DLD1 (cell line): Measurements from ENCODE around the gene N4BP3.
"Not testable (repeated sequence)": the region's sequence is repeated elsewhere in the genome, so short reads cannot be mapped to it uniquely, and the experiment has no call there.

Source experiments
- in situ Hi-C: cut with HindIII; loops from 2 replicates; pipeline ENCODE4 v1.10.0; 2017; ENCODE audit warnings: low sequenced_read_pairs

The N4BP3 gene

DNA sequence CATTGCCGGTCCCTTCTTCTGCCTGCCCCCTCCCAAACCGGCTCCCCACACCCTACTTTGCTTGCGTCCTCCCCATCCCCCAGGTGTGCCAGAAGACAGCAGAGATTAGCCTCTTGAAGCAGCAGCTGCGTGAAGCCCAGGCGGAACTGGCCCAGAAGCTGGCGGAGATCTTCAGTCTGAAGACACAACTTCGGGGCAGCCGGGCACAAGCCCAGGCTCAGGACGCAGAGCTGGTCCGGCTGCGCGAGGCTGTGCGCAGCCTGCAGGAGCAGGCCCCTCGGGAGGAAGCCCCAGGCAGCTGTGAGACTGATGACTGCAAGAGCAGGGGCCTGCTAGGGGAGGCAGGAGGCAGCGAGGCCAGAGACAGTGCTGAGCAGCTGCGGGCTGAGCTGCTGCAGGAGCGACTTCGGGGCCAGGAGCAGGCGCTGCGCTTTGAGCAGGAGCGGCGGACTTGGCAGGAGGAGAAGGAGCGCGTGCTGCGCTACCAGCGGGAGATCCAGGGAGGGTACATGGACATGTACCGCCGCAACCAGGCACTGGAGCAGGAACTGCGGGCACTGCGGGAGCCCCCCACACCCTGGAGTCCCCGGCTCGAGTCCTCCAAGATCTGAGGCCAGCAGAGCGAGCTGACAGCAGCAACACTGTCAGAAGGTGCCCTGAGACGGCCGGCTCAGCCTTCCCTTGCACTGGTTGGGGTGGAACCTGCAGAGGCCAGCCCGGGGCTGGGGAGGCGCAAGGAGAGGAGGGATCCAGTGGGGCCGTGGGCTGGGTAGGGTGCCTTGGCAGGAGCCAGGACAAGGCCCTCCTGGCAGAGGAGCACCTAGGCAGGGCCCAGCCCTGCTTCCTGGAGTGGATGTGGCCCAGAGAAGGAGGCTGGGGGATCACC, 8.3 kb downstream of the N4BP3 start:
- in situ Hi-C loops = no loop called here

DNA sequence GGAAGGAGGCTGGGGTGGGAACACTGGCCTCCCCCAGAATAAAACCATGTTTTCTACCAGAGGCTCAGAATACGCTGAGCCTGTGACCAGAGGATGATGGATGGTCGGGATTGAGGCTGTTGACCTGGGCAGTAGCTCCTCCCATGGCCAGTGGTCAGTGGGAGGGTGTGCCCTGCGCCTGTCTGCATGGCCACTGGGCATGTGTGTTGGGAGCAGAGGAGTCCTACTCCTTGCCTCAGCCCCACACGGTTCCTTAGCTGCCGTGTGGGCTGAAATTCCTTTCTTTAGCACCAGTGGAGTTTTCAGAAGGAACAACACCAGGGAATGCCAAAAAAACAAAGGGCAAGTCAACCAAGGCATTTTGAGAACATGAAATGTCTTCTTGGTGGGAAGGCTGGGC, 9.0 kb downstream of the N4BP3 start:
- in situ Hi-C loops = no loop called here

DNA sequence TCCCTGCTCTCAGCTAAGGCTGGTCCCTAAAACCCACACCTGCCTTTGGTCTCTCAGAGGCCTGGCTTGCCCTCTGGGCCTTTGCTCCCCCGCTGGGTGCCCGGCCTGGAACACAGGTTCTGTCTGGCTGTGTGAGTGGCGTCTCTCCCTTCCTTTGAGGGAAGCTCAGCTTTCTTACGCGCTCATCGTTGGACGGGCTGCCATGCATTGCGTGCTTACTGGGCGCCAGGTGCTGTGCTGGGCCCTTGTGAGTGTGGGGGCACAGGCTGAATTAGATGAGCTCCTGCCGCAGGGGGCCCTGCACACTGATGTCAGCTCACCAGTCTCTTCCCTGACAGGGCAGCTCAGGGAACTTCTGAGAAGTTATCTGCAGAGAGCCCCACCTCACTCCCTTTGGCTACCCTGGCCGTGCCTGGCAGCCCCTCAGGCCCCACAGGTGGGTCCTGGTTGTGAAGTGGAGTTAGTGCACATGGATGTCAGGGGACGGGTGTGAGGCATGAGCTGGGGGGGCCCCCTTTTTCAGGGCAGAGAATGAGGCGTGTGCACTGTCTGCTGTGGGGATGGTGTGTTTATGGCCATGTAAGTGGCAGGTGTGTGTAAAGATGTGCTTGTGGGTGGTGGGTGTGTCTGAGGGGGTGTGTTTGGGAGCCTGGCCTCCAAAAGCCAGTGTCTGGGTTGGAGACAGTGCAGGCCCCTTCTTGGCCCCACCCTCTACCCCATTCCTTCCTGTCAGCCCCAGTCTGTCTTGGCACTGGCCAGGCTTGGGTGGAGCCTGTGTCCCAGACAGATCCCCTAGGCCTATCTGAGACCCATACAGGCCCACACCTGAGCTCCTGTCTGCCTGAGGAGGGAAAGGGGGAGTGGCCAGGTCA, 10.0 kb downstream of the N4BP3 start:
- in situ Hi-C loops = no loop called here

DNA sequence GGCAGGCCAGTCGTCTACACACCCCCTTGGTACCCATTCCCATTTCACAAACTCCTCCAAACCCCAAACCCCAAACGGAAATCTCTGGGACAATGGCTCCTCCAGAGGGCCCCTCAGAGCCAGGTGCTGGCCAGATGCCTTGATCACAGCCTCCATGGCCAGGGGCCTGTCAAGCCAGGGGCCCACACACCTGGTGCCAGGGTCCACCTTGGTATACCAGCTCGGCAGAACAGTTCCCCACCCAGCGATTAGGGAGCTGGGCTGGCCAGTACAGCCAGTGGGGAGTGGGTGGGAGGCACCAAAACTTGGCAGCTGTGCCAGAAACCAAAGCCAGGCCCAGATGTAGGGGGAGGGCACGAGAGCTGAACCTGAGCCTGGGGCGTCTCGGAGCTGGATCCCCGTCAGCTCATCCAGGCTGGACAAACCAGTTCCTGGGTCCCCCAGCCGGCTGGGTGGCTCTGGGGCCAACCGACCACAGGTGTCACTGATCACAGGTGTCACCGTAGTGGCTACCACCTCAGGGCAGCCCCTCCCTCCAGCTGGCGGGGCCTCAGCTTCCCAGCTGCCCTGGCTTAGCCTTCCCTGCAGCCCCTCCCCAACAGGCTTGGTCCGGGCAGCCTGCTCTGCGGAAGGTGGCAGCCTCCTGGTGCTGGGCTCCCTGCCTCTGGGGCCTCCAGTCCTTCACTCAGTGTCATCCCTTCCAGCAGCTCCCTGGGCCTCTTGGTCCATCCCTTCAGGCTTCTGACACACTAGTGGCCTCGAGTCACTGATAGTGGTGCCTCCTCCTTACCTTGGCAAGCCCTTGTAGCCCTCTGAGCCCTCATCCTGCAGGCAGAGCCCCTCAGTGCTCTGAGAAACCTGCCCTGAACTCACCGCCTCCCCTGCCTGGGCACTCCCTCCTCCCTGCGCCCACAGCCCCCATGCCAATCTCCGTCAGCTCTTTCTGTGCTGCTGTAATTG, 10.9 kb downstream of the N4BP3 start:
- in situ Hi-C loops = no loop called here

DNA sequence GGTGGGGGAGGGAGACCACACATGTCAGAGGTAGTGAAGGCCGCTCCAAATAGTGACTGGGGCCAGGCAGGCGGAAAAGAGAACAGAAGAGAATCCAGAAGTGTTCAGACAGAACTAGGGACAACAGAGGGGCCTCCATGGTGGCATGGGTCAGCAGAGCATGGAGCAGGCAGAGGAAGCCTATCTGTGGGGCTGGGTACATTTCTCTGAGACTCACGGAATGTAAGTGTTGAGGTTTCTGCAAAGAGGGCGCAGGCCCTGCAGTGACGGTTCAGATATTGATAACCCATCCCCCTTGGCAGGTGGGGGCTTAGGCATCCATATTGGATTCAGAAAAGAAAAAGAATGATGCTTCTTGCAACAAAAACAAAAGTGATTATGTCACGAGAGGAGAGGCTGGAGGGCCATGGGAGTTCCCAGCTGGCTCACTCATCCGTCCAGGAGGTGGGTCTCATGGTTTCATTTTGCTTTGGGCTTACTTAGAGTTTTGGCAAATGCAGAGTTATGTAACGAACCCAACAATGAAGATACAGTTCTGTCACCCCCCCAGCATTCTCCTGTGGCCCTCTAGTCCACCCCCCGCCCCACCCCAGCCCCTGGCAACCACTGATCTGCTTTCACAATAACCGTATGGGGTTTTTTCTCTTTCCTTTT, 12.0 kb downstream of the N4BP3 start:
- in situ Hi-C loops = no loop called here

DNA sequence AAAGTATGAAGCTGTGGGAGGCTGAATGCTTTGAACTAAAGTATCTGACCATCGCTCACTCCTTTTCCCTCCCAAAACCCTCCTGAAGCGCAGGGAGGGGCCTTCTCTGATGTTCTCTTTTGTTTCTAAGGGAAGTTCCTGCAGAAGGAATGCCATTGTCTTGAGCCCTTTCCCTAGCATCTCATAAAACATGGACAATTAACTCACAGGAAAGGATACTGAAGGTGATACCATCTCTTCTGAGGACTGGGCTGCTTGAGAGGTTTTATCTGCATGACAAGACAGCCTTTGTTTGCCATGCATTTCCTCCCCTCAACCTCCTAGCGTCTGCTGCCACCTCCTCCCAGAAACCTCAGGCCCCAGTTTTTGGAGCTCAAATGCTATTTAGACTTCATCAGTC, 13.2 kb downstream of the N4BP3 start:
- in situ Hi-C loops = no loop called here

DNA sequence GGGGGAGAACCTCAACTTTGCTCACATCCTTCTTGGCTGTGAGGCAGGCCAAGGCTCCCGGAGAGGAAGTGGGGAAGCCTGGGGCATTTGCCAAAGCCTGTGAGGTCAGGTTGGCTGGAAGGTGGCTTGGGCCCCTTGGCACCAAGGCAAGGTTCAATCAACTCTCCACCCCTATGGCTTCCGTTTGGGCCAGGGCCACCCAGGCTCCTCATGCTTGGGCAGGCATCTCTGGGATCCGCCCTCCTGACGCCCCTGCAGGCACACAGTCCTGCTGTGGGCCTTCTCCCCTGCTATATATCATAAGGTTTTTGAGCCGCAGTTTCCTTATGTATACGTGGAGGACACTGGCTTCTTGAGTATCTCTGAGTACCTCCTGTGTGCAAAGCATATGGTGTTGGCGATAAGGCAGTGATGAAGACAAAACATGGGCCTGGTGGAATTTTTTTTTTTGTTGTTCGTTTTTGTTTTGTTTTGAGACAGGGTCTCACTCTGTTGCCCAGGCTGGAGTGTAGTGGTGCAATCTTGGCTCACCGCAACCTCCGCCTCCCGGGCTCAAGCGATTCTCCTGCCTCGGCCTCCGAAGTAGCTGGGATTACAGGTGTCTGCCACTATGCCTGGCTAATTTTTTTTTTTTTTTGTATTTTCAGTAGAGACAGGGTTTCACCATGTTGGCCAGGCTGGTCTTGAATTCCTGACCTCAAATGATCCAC, 14.1 kb downstream of the N4BP3 start:
- in situ Hi-C loops = not testable (repeated sequence)

DNA sequence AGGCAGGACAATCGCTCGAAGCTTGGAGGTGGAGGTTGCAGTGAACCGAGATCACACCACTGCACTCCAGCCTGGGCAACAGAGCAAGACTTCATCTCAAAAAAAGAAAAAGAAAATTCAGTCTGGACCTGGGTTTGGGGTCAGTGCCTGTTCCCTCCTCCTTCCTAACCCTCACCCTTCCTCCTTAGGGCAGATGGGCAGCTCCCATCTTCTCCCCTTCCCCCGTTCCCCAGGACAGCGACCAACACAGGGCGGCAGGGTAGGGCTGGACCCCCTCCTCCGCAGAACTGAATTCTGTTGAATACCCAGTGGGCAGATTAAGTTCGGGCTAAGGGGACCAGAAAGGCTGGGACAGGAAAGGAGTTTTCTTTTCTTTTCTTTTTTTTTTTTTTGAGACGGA, 16.0 kb downstream of the N4BP3 start:
- in situ Hi-C loops = no loop called here

DNA sequence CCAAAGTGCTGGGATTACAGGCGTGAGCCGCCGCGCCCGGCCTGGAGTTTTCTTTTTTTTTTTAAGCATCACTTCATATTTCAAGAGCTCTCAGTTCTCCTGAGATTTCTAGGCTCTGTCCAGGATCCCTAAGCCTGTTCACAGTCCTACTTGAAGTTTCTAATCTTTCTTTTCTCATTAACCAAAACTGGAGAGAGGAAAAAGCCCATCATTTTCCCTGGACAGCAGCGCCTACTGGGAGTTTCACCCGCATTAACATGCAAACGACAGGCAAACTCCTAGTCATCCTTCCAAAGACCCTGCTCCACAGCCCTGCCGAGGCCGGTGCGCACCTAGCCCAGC, 16.9 kb downstream of the N4BP3 start:
- in situ Hi-C loops = not testable (repeated sequence)

DNA sequence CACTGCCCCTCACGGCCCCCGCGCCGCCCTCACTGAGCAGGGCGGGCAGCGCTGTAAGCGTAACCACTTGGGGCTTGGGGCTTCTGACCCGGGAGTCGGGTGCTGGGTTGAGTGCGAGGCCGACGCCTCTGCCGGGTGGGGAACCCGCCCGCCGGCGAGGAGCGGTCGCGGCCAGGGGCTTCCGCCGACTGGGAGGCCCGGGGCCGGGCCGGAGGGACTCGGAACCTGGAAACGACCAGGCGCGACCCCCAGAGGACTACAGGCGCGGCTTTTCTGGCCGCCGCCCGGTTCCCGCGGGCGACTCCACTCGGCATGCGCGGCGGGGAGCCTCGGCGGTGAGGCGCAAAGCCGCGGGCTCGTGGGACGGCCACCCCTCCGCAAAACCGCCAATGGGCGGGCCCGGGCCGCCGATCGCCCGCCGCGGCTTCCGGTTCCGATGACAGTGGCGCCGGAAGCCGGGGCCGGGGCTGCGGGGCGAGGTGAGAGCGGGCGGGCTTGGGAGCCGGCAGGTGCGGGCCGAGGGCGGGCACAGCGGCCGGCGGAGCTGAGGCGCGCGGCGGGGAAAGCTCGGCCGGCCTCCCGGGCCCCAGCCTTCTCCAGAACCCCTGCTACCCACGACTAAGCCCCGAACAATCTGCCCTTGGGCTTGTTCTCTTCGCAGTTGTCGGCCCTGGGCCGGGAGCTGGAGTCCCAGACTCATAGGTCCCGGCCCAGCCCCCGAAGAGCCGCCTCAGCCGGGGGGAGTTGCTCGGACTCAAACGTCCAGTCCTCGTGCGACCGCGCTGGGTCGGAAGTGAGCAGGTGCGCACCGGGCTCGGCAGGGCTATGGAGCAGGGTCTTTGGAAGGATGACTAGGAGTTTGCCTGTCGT, 17.5 kb downstream of the N4BP3 start, which contains the start of gene RMND5B:
Gene RMND5B (plus strand): TSS at position 439 of the 870 bp plus-strand sequence. CDS start 7,106 bp downstream, outside the sequence.
- in situ Hi-C loops = no loop called here

DNA sequence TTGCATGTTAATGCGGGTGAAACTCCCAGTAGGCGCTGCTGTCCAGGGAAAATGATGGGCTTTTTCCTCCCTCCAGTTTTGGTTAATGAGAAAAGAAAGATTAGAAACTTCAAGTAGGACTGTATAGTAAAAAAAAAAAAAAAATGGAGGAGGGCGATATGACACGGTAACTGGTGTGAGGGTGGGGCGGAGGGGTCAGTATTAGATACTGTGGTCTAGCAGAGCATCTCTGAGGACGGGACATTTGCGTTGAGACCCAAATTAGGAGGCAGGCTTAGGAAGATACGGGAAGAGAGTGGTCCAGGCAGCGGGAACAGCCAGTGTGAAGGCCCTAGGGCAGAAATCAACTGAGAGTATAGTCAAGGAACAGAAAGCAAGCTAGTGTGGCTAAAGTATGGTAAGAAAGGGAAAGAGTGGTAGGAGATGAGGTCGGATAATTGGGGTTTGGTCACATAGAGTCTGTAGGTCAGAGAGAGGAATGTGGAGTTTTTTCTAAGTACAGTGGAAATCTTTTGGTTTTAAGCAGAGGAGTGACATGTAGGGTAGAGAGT, 18.2 kb downstream of the N4BP3 start:
- in situ Hi-C loops = no loop called here

DNA sequence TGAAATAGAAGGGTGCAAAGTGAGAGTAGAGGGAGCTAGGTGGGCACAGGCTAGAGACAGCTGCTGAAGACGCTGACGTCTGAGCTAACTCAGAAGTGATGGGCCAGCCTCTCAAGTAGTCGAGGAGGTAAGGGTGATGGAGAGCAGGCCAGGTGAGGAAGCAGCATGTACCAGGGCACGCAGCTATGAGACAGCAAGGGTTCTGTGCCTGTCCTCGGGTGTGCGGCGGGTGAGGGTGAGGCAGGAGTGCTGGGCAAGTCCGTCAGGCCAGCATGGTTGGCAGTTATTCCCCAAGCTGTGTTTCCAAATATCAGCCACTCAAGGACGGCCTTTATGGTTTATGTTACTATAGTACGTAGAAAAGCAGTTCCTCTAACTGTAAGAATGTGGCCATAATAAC, 23.7 kb downstream of the N4BP3 start:
- in situ Hi-C loops = no loop called here

DNA sequence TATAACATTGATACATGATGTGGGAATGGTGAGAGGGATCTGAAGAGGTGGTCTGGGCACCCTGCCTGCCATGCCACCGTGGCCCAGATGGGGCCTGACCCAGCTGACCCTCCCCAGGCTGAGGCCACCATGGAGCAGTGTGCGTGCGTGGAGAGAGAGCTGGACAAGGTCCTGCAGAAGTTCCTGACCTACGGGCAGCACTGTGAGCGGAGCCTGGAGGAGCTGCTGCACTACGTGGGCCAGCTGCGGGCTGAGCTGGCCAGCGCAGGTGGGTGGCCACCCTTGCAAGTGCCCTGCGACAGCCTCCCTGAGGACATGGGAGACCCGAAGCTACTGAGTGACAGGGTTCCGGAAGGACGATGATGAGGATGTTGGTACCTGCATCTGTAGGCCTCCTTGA, 24.7 kb downstream of the N4BP3 start:
- in situ Hi-C loops = no loop called here

DNA sequence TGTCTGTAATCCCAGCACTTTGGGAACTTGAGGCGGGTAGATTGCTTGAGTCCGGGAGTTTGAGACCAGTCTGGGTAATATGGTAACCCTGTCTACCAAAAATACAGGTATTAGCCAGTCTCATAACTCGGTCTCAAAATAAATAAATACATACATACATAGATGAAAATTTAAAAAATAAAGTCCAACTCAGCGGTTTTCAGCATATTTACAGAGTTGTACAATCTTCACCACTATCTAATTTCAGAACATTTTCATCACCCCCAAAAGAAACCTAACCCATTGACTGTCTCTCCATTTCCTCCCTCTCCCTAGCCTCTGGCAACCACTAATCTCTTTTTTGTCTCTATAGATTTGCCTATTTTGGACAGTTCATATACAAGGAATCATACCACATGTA, 28.2 kb downstream of the N4BP3 start:
- in situ Hi-C loops = no loop called here

DNA sequence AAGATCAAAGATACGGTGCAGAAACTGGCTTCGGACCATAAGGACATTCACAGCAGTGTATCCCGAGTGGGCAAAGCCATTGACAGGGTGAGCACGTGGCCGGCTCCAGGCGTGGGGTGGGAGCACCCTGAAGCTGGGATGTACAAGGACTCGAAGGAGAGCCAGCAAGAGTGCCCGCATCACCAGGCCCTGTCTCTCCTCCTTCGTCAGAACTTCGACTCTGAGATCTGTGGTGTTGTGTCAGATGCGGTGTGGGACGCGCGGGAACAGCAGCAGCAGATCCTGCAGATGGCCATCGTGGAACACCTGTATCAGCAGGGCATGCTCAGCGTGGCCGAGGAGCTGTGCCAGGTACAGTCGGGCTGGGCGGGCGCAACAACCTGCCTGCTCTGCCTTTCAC, 29.3 kb downstream of the N4BP3 start:
- in situ Hi-C loops = no loop called here

DNA sequence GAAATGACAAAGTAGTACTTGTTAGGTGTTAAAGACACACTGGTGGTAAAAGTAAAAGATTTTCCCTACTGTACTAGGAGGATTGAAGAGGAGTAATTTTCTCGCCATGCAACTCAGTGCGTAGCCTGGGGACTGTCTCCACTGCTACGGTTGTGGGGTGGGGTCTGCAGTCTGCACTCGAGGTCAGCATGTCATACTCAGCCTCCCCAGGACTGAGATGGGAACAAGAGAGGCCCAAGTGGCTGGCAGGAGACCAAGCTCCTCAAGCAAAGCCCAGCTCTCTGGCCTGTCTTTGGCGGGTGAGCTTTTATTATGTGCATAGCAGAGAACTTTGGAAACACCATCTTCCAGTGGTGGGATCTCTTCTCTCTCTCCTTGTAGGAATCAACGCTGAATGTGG, 29.9 kb downstream of the N4BP3 start:
- in situ Hi-C loops = no loop called here

DNA sequence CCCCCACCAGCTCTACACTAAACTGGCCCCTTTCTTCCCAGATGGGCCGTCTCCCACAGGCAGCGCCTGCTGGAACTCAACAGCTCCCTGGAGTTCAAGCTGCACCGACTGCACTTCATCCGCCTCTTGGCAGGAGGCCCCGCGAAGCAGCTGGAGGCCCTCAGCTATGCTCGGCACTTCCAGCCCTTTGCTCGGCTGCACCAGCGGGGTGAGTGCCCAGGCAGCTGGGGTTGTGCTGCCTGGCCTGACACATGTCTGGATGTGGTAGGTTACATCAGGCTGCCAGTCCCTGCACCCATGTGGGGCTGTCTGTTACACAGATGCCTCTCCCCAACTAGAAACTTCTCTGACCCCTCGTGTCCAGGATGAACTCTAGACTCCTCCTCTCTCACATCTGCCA, 30.6 kb downstream of the N4BP3 start:
- in situ Hi-C loops = no loop called here
